GM12878 (cell line): Measurements from ENCODE around the gene SFI1. TPM values are rescaled to one million over a fixed set of nuclear protein-coding genes. Genes with fewer than 3 reads are reported as not detected.
A peak's percentile ranks its signal among the peaks of the same experiment; 100 is the strongest.

ENCODE experiments used
- BMI1 ChIP-seq: fragments of 450-650 bp; IDR thresholded peaks from 2 replicates; pipeline ENCODE4 v1.6.1; 2016; ENCODE audit warnings: mild to moderate bottlenecking, moderate library complexity, borderline replicate concordance
- CBX3 ChIP-seq: fragments of 200-600 bp; sonication (generic); IDR thresholded peaks from 2 replicates; pipeline ENCODE4 v1.6.1; 2016; ENCODE audit warnings: low read depth, borderline replicate concordance
- EP300 ChIP-seq, 2 experiments: fragments of 150-350 bp in 1 of 2; IDR thresholded peaks; 2 replicates each; pipeline ENCODE4 v1.6.1; 2011 to 2012; ENCODE audit warnings: low read depth in 2 of 2, low read length in 2 of 2, borderline replicate concordance in 1 of 2, improper control_type of control experiment in 1 of 2, inconsistent platforms in 1 of 2; ENCODE audit not compliant: control insufficient read depth in 1 of 2
- ETV6 ChIP-seq, 2 experiments: fragments of 450-650 bp in 1 of 2; IDR thresholded peaks in 1 of 2; conservative IDR thresholded peaks in 1 of 2; 2 replicates each; pipeline ENCODE4 v1.6.1; 2014; ENCODE audit warnings: antibody characterized with exemption in 1 of 2, borderline replicate concordance in 1 of 2, low read depth in 1 of 2, mild to moderate bottlenecking in 1 of 2, moderate library complexity in 1 of 2
- HDAC2 ChIP-seq: fragments of 200-600 bp; sonication (generic); IDR thresholded peaks from 2 replicates; pipeline ENCODE4 v1.6.1; 2017
- IKZF1 ChIP-seq: fragments of 450-650 bp; conservative IDR thresholded peaks from 2 replicates; pipeline ENCODE4 v1.6.1; 2017; ENCODE audit warnings: antibody characterized with exemption, mild to moderate bottlenecking
- RBBP5 ChIP-seq: fragments of 200-600 bp; sonication (generic); conservative IDR thresholded peaks from 2 replicates; pipeline ENCODE4 v1.6.1; 2016
- SIX5 ChIP-seq: IDR thresholded peaks from 2 replicates; pipeline ENCODE4 v1.6.1; 2011; ENCODE audit warnings: mild to moderate bottlenecking, low read depth, low read length, moderate library complexity; ENCODE audit not compliant: severe bottlenecking
- TBL1XR1 ChIP-seq: IDR thresholded peaks from 2 replicates; pipeline ENCODE4 v1.6.1; 2012; ENCODE audit warnings: low read depth, low read length, improper control_type of control experiment
- YBX1 ChIP-seq: fragments of 450-650 bp; IDR thresholded peaks from 2 replicates; pipeline ENCODE4 v1.6.1; 2016; ENCODE audit warnings: antibody characterized with exemption
- YY1 ChIP-seq: IDR thresholded peaks from 2 replicates; pipeline ENCODE4 v1.6.1; 2011; ENCODE audit warnings: low read depth, mild to moderate bottlenecking, low read length
- polyA plus RNA-seq, 11 experiments: library from polyadenylated mRNA; depleted of rRNA in 4 of 11; unstranded in 6 of 11; stranded (reverse) in 5 of 11; fragments of >200 nt; fragmentation: Nextera tagmentation in 4 of 11; fragmentation: Illumina TruSeq in 1 of 11; extraction: Ambion mirVana in 4 of 11; extraction: Trizol in 1 of 11; gene quantifications; 1 replicate in 1 of 11; 2 replicates in 10 of 11; pipeline versions ENCODE4 v1.2.1 to v1.2.3, GENCODE V29; 2011 to 2016; ENCODE audit warnings: inconsistent platforms in 2 of 11, missing spikeins in 2 of 11, low read depth in 1 of 11
- total RNA-seq, 4 experiments: library from RNA; depleted of rRNA in 3 of 4; stranded (reverse); fragments of >200 nt in 3 of 4; fragmentation: Illumina TruSeq in 1 of 4; extraction: Trizol in 1 of 4; gene quantifications; 2 replicates each; pipeline versions ENCODE4 v1.2.1 to v1.2.3, GENCODE V29; 2013 to 2021
- TF ChIP-seq, protein P1 (sequence below): IDR thresholded peaks from 2 replicates; pipeline ENCODE4 v1.6.1; 2012; ENCODE audit warnings: improper control_type of control experiment, low read depth, low read length; ENCODE audit not compliant: insufficient replicate concordance
- TF ChIP-seq, protein P2 (sequence below): fragments of 450-650 bp; conservative IDR thresholded peaks from 2 replicates; pipeline ENCODE4 v1.6.1; 2017; ENCODE audit warnings: mild to moderate bottlenecking, moderate library complexity
- TF ChIP-seq, protein P3 (sequence below): IDR thresholded peaks from 2 replicates; pipeline ENCODE4 v1.6.1; 2011; ENCODE audit warnings: low read depth, low read length, improper control_type of control experiment, borderline replicate concordance
- TF ChIP-seq, protein P4 (sequence below): fragments of 450-650 bp; IDR thresholded peaks from 2 replicates; pipeline ENCODE4 v1.6.1; 2018; ENCODE audit warnings: borderline replicate concordance, mild to moderate bottlenecking; ENCODE audit not compliant: partially characterized antibody
- TF ChIP-seq, protein P5 (sequence below): IDR thresholded peaks from 2 replicates; pipeline ENCODE4 v1.6.1; 2012; ENCODE audit warnings: low read depth, low read length, improper control_type of control experiment

Gene SFI1
- total and polyA plus RNA-seq, 10 of the 15 experiments (the other 5 are each of a cell fraction or from before 2014, with no cell fraction given): 6.3 to 70.1 (median 30.4) TPM

DNA sequence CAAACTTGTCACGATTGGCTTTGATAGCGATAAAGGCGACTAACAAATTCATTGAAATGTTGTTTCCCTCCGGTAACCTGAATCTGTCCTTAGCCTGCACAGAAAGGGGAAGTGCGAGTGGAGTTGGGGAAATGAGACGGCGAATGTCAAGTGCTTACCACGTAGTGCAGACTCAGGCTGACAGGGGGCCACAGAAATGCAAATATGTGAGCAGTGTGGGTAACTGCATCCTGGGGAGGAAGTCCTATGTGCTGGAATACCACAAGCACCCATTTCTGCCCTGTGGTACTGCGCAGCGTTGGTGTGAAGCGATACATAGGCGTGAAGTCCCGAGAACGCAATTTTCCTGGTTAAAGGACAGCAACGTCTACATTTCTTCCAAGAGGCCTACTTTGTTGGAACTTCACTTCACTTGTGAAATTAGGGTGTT, 5.8 kb upstream of the SFI1 start (continued):
- no peak for TF ChIP-seq YBX1
- no peak for TF ChIP-seq CBX3
- TF ChIP-seq, protein P1, sequence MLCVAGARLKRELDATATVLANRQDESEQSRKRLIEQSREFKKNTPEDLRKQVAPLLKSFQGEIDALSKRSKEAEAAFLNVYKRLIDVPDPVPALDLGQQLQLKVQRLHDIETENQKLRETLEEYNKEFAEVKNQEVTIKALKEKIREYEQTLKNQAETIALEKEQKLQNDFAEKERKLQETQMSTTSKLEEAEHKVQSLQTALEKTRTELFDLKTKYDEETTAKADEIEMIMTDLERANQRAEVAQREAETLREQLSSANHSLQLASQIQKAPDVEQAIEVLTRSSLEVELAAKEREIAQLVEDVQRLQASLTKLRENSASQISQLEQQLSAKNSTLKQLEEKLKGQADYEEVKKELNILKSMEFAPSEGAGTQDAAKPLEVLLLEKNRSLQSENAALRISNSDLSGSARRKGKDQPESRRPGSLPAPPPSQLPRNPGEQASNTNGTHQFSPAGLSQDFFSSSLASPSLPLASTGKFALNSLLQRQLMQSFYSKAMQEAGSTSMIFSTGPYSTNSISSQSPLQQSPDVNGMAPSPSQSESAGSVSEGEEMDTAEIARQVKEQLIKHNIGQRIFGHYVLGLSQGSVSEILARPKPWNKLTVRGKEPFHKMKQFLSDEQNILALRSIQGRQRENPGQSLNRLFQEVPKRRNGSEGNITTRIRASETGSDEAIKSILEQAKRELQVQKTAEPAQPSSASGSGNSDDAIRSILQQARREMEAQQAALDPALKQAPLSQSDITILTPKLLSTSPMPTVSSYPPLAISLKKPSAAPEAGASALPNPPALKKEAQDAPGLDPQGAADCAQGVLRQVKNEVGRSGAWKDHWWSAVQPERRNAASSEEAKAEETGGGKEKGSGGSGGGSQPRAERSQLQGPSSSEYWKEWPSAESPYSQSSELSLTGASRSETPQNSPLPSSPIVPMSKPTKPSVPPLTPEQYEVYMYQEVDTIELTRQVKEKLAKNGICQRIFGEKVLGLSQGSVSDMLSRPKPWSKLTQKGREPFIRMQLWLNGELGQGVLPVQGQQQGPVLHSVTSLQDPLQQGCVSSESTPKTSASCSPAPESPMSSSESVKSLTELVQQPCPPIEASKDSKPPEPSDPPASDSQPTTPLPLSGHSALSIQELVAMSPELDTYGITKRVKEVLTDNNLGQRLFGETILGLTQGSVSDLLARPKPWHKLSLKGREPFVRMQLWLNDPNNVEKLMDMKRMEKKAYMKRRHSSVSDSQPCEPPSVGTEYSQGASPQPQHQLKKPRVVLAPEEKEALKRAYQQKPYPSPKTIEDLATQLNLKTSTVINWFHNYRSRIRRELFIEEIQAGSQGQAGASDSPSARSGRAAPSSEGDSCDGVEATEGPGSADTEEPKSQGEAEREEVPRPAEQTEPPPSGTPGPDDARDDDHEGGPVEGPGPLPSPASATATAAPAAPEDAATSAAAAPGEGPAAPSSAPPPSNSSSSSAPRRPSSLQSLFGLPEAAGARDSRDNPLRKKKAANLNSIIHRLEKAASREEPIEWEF: no peak
- peak; percentile 86 for TF ChIP-seq TBL1XR1
- TF ChIP-seq, protein P2, sequence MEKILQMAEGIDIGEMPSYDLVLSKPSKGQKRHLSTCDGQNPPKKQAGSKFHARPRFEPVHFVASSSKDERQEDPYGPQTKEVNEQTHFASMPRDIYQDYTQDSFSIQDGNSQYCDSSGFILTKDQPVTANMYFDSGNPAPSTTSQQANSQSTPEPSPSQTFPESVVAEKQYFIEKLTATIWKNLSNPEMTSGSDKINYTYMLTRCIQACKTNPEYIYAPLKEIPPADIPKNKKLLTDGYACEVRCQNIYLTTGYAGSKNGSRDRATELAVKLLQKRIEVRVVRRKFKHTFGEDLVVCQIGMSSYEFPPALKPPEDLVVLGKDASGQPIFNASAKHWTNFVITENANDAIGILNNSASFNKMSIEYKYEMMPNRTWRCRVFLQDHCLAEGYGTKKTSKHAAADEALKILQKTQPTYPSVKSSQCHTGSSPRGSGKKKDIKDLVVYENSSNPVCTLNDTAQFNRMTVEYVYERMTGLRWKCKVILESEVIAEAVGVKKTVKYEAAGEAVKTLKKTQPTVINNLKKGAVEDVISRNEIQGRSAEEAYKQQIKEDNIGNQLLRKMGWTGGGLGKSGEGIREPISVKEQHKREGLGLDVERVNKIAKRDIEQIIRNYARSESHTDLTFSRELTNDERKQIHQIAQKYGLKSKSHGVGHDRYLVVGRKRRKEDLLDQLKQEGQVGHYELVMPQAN: no peak
- TF ChIP-seq YY1: peak; percentile 36; the same call in 1 of the 2 replicates
- peak; percentile 97 for TF ChIP-seq IKZF1
- TF ChIP-seq RBBP5: no peak
- TF ChIP-seq, protein P3, sequence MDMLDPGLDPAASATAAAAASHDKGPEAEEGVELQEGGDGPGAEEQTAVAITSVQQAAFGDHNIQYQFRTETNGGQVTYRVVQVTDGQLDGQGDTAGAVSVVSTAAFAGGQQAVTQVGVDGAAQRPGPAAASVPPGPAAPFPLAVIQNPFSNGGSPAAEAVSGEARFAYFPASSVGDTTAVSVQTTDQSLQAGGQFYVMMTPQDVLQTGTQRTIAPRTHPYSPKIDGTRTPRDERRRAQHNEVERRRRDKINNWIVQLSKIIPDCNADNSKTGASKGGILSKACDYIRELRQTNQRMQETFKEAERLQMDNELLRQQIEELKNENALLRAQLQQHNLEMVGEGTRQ: no peak
- peak; percentile 90 to 94; a peak in 3 of 4 replicates for TF ChIP-seq EP300 (IDR thresholded peaks at IDR 0.05; ENCODE audit: borderline replicate concordance in 1 of 2, control insufficient read depth in 1 of 2, low read depth in 2 of 2, low read length in 2 of 2)
- TF ChIP-seq SIX5: no peak
- TF ChIP-seq BMI1: peak; percentile 57; the same call in 1 of the 2 replicates
- TF ChIP-seq HDAC2: no peak
- TF ChIP-seq, protein P4, sequence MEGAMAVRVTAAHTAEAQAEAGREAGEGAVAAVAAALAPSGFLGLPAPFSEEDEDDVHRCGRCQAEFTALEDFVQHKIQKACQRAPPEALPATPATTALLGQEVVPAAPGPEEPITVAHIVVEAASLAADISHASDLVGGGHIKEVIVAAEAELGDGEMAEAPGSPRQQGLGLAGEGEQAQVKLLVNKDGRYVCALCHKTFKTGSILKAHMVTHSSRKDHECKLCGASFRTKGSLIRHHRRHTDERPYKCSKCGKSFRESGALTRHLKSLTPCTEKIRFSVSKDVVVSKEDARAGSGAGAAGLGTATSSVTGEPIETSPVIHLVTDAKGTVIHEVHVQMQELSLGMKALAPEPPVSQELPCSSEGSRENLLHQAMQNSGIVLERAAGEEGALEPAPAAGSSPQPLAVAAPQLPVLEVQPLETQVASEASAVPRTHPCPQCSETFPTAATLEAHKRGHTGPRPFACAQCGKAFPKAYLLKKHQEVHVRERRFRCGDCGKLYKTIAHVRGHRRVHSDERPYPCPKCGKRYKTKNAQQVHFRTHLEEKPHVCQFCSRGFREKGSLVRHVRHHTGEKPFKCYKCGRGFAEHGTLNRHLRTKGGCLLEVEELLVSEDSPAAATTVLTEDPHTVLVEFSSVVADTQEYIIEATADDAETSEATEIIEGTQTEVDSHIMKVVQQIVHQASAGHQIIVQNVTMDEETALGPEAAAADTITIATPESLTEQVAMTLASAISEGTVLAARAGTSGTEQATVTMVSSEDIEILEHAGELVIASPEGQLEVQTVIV: no peak
- TF ChIP-seq, protein P5, sequence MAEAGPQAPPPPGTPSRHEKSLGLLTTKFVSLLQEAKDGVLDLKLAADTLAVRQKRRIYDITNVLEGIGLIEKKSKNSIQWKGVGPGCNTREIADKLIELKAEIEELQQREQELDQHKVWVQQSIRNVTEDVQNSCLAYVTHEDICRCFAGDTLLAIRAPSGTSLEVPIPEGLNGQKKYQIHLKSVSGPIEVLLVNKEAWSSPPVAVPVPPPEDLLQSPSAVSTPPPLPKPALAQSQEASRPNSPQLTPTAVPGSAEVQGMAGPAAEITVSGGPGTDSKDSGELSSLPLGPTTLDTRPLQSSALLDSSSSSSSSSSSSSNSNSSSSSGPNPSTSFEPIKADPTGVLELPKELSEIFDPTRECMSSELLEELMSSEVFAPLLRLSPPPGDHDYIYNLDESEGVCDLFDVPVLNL: no peak
- peak in 1 of 2 experiments; percentile 80; a peak in 2 of 4 replicates for TF ChIP-seq ETV6 (conservative IDR thresholded peaks at IDR 0.05 in 1 of 2, IDR thresholded peaks at IDR 0.05 in 1 of 2; ENCODE audit: borderline replicate concordance in 1 of 2, low read depth in 1 of 2)
